ENCODE results near the gene ANP32E.

The ANP32E gene

DNA sequence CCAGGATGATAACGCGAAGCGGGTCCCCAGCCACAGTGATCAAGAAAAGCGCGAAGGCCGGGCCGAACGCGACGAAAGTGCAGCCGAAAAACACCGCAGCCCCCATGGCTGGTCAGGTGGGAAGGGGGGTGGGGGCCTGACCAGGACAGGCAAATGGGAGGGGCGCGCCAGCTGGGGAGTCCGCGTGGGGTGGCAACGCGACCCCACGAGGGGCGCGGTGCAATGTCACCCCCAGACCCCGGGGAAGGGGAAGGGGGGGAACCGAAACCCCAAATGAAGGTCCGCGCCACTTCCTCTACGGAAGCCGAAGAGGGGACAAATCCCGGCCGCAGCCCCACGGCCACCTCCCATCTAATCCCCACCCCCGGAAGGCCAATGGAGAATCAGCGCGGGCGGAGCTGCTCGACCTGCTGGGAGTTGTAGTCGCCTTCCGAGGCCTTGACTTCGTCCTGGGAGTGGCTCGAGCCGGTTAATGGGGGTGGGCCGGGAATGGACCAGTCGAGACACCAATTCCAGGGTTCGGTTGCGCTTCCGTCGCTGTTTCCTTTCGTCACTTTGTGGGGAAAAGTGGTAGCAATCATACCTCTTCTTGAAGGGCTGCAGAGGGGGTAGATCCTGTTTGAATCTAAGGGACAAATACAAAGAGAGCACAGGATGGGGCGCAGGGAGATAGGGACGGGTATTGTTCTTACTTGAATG lies 32.9 kb upstream of the ANP32E start, which contains the start of gene APH1A:
TSS of gene APH1A (minus strand) at position 312 of the 699 bp plus-strand sequence. CDS start at position 106, 206 bp downstream.
- Histone ChIP-seq H4K20me1 (ENCODE audit: low read depth, low read length) (no peaks in the 10 kb centered on the region), H3K36me3 (ENCODE audit: low read length) (no peaks in the 10 kb centered on the region), H3K27me3 (ENCODE audit: low read length) (no peaks in the 10 kb centered on the region), H3K9ac (ENCODE audit: low read length) (peak within 1 kb of the TSS; percentile 97), H3K4me3 (ENCODE audit: insufficient read depth, low read length, poor library complexity, severe bottlenecking) (peak within 1 kb of the TSS; percentile 94), H3K9me3 (ENCODE audit: insufficient read depth, low read length) (no peaks in the 10 kb centered on the region), H3K27ac (ENCODE audit: low read depth, low read length) (peak within 1 kb of the TSS; percentile 60), H3K79me2 (ENCODE audit: insufficient read depth, low read length) (peaks cover 17% of the 10 kb centered on the region), H2AFZ (ENCODE audit: low read depth, low read length, severe bottlenecking) (peak within 1 kb of the TSS; percentile 95), H3K4me2 (ENCODE audit: low read depth, low read length, poor library complexity, severe bottlenecking) (peak within 1 kb of the TSS; percentile 85), H3K9me2 (replicated peaks; ENCODE audit: insufficient read depth, low read length) (no peaks in the 10 kb centered on the region), H3F3A (ENCODE audit: insufficient read depth) (peaks cover 3% of the 10 kb centered on the region; the same call in 1 of the 2 replicates)
- TF ChIP-seq EZH2phosphoT487 (conservative IDR thresholded peaks at IDR 0.05; ENCODE audit: low read length), result no peak
- TF ChIP-seq, protein P1, sequence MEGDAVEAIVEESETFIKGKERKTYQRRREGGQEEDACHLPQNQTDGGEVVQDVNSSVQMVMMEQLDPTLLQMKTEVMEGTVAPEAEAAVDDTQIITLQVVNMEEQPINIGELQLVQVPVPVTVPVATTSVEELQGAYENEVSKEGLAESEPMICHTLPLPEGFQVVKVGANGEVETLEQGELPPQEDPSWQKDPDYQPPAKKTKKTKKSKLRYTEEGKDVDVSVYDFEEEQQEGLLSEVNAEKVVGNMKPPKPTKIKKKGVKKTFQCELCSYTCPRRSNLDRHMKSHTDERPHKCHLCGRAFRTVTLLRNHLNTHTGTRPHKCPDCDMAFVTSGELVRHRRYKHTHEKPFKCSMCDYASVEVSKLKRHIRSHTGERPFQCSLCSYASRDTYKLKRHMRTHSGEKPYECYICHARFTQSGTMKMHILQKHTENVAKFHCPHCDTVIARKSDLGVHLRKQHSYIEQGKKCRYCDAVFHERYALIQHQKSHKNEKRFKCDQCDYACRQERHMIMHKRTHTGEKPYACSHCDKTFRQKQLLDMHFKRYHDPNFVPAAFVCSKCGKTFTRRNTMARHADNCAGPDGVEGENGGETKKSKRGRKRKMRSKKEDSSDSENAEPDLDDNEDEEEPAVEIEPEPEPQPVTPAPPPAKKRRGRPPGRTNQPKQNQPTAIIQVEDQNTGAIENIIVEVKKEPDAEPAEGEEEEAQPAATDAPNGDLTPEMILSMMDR (IDR thresholded peaks at IDR 0.05; ENCODE audit: insufficient read depth, low read length, poor library complexity, severe bottlenecking), result no peak

DNA sequence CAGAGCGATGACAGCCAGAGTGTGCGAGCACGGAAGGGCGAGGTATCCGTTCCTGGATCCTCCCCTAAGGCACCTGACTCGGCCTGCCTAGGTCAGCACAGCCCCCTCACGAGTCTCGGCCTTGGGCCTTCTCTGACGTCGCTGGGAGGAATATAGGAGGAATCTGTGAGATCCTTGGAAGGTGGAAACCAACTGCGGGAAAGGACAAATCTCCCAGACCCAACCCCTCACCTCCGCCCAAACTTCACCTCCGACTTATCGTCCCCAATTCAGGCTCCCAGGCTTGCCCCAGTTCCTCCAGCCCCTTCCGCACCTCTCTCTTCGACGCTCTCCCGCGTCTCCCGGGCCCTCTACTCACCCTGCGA lies 32.4 kb upstream of the ANP32E start:
- peak overlapping the region; percentile 97 for H3K9ac ChIP-seq (ENCODE audit: low read length)
- no peaks in the 10 kb centered on the region for H3K27me3 ChIP-seq (ENCODE audit: low read length)
- peak overlapping the region; percentile 94 for H3K4me3 ChIP-seq (ENCODE audit: insufficient read depth, low read length, poor library complexity, severe bottlenecking)
- H3K9me2 ChIP-seq (replicated peaks; ENCODE audit: insufficient read depth, low read length), result no peaks in the 10 kb centered on the region
- H3K36me3 ChIP-seq (ENCODE audit: low read length), result no peaks in the 10 kb centered on the region
- H3F3A ChIP-seq (ENCODE audit: insufficient read depth), result peaks cover 3% of the 10 kb centered on the region; the same call in 1 of the 2 replicates
- no peaks in the 10 kb centered on the region for H3K9me3 ChIP-seq (ENCODE audit: insufficient read depth, low read length)
- peaks cover 17% of the 10 kb centered on the region for H3K79me2 ChIP-seq (ENCODE audit: insufficient read depth, low read length)
- TF ChIP-seq, protein P1 (IDR thresholded peaks at IDR 0.05; ENCODE audit: insufficient read depth, low read length, poor library complexity, severe bottlenecking), result no peak
- TF ChIP-seq EZH2phosphoT487 (conservative IDR thresholded peaks at IDR 0.05; ENCODE audit: low read length), result no peak
- peak overlapping the region; percentile 60 for H3K27ac ChIP-seq (ENCODE audit: low read depth, low read length)
- H3K4me2 ChIP-seq (ENCODE audit: low read depth, low read length, poor library complexity, severe bottlenecking), result peak overlapping the region; percentile 85
- H4K20me1 ChIP-seq (ENCODE audit: low read depth, low read length), result no peaks in the 10 kb centered on the region
- peak overlapping the region; percentile 85 for H2AFZ ChIP-seq (ENCODE audit: low read depth, low read length, severe bottlenecking)

DNA sequence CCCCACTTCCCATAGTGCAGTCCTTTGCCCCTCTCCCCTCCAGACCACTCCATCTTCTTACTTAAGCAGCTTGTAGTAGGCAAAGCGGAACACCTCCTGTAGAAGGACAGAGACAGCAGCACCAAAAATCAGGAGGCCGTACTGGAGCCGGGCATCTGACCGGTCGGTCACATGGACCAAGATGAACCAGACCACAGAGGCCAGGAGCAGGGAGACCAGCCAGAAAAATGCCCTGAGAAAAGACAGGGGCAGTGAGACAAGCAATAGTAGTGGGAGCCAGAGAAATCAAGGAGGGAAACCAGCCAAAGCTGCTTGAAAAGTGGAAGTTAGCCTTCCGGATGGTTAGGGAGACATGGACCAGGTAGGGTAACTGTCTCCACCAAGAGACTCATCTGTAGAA lies 32.0 kb upstream of the ANP32E start:
- peaks cover 3% of the 10 kb centered on the region; the same call in 1 of the 2 replicates for H3F3A ChIP-seq (ENCODE audit: insufficient read depth)
- TF ChIP-seq, protein P1 (IDR thresholded peaks at IDR 0.05; ENCODE audit: insufficient read depth, low read length, poor library complexity, severe bottlenecking), result no peak
- no peak for TF ChIP-seq EZH2phosphoT487 (conservative IDR thresholded peaks at IDR 0.05; ENCODE audit: low read length)
- H3K36me3 ChIP-seq (ENCODE audit: low read length), result no peaks in the 10 kb centered on the region
- peak overlapping the region; percentile 97 for H3K9ac ChIP-seq (ENCODE audit: low read length)
- H3K4me3 ChIP-seq (ENCODE audit: insufficient read depth, low read length, poor library complexity, severe bottlenecking), result peak overlapping the region; percentile 94
- H3K9me2 ChIP-seq (replicated peaks; ENCODE audit: insufficient read depth, low read length), result no peaks in the 10 kb centered on the region
- no peaks in the 10 kb centered on the region for H3K9me3 ChIP-seq (ENCODE audit: insufficient read depth, low read length)
- peaks cover 17% of the 10 kb centered on the region for H3K79me2 ChIP-seq (ENCODE audit: insufficient read depth, low read length)
- peak overlapping the region; percentile 85 for H3K4me2 ChIP-seq (ENCODE audit: low read depth, low read length, poor library complexity, severe bottlenecking)
- H4K20me1 ChIP-seq (ENCODE audit: low read depth, low read length), result no peaks in the 10 kb centered on the region
- H3K27me3 ChIP-seq (ENCODE audit: low read length), result no peaks in the 10 kb centered on the region
- no peak overlapping the region for H2AFZ ChIP-seq (ENCODE audit: low read depth, low read length, severe bottlenecking)
- peak overlapping the region; percentile 60; the same call in 1 of the 2 replicates for H3K27ac ChIP-seq (ENCODE audit: low read depth, low read length)
